Loucy (cell line): Measurements from ENCODE around the gene ACAT1.
"Not testable (repeated sequence)": the region's sequence is repeated elsewhere in the genome, so short reads cannot be mapped to it uniquely, and the experiment has no call there.

Experiments
- H2AFZ ChIP-seq: fragments of 200-600 bp; sonication (generic); 2 replicates; pipeline ENCODE4 v1.6.0; 2016; ENCODE audit warnings: antibody characterized with exemption, mild to moderate bottlenecking, low read length, moderate library complexity
- H3F3A ChIP-seq: fragments of 200-600 bp; 2 replicates; pipeline ENCODE4 v1.6.0; 2016; ENCODE audit warnings: antibody characterized with exemption, low read depth, mild to moderate bottlenecking
- H3K27me3 ChIP-seq: fragments of 200-600 bp; sonication (generic); 2 replicates; pipeline ENCODE4 v1.6.1; 2014; ENCODE audit warnings: low read length, mild to moderate bottlenecking; ENCODE audit not compliant: insufficient read depth, poor library complexity, severe bottlenecking
- H3K36me3 ChIP-seq: fragments of 200-600 bp; sonication (generic); 2 replicates; pipeline ENCODE4 v1.6.1; 2016; ENCODE audit warnings: low read length; ENCODE audit not compliant: insufficient read depth
- H3K4me1 ChIP-seq: fragments of 200-600 bp; sonication (generic); 2 replicates; pipeline ENCODE4 v1.5.1; 2014; ENCODE audit warnings: low read length, mild to moderate bottlenecking; ENCODE audit not compliant: insufficient read depth, poor library complexity, severe bottlenecking
- H3K4me2 ChIP-seq: fragments of 200-600 bp; sonication (generic); 2 replicates; pipeline ENCODE4 v1.6.0; 2014; ENCODE audit warnings: antibody characterized with exemption, low read length, low read depth, mild to moderate bottlenecking; ENCODE audit not compliant: poor library complexity, severe bottlenecking
- H3K4me3 ChIP-seq: fragments of 200-600 bp; sonication (generic); 2 replicates; pipeline ENCODE4 v1.5.1; 2014; ENCODE audit warnings: low read length, mild to moderate bottlenecking, mixed read lengths; ENCODE audit not compliant: poor library complexity, severe bottlenecking
- H3K79me2 ChIP-seq: fragments of 200-600 bp; sonication (generic); 2 replicates; pipeline ENCODE4 v1.6.1; 2014; ENCODE audit warnings: low read length; ENCODE audit not compliant: insufficient read depth
- H3K9ac ChIP-seq: fragments of 200-600 bp; sonication (generic); 2 replicates; pipeline ENCODE4 v1.6.0; 2014; ENCODE audit warnings: mild to moderate bottlenecking, low read depth, low read length, moderate library complexity; ENCODE audit not compliant: poor library complexity, severe bottlenecking
- H3K9me2 ChIP-seq: fragments of 200-600 bp; sonication (generic); replicated peaks from 2 replicates; pipeline ENCODE4 v1.6.1; 2016; ENCODE audit warnings: low read depth, low read length, mixed read lengths
- H3K9me3 ChIP-seq: fragments of 200-600 bp; sonication (generic); 2 replicates; pipeline ENCODE4 v1.6.1; 2014; ENCODE audit warnings: mild to moderate bottlenecking, antibody characterized with exemption, low read length, low read depth; ENCODE audit not compliant: insufficient read depth
- H4K20me1 ChIP-seq: fragments of 200-600 bp; sonication (generic); 2 replicates; pipeline ENCODE4 v1.6.0; 2014; ENCODE audit warnings: antibody characterized with exemption, low read length, mild to moderate bottlenecking; ENCODE audit not compliant: insufficient read depth, poor library complexity, severe bottlenecking
- EZH2phosphoT487 ChIP-seq: fragments of 200-600 bp; IDR thresholded peaks from 2 replicates; pipeline ENCODE4 v1.6.1; 2018; ENCODE audit warnings: antibody characterized with exemption, mild to moderate bottlenecking, moderate library complexity, borderline replicate concordance
- TF ChIP-seq, protein P1 (sequence below): fragments of 200-600 bp; sonication (generic); conservative IDR thresholded peaks from 2 replicates; pipeline ENCODE4 v1.5.1; 2014; ENCODE audit warnings: mild to moderate bottlenecking, antibody characterized with exemption, low read length

Gene ACAT1

DNA sequence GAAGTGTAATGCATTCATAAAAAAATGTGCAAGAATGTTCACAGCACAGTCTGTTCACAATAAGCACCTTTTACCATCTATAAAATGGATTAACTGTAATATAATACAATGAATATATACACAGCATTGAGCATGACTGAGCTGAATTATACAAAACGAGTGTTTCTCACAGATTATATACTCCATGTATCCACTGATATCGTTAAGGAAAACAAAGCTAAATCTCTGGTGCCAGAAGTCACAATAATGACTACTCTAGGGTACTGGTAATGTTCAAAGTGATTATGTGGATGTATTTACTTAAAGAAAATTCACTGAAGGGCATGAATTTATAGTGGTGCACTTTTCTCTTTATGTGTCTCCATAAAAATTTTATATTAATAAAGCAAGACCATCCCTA is 33.2 kb downstream of the ACAT1 start:
- Histone ChIP-seq H3K9me3 (no peaks in the 10 kb centered on the region), H3K9ac (no peak overlapping the region), H3K9me2 (no peaks in the 10 kb centered on the region), H3K79me2 (no peaks in the 10 kb centered on the region), H3K4me2 (no peak overlapping the region), H3K4me3 (no peak overlapping the region), H3K27me3 (no peaks in the 10 kb centered on the region), H4K20me1 (no peaks in the 10 kb centered on the region), H3K4me1 (no peaks in the 10 kb centered on the region), H3K36me3 (peaks cover 68% of the 10 kb centered on the region; the same call in 1 of the 2 replicates), H3F3A (no peaks in the 10 kb centered on the region), H2AFZ (no peak overlapping the region)
- TF ChIP-seq EZH2phosphoT487 = no peak
- TF ChIP-seq, protein P1, sequence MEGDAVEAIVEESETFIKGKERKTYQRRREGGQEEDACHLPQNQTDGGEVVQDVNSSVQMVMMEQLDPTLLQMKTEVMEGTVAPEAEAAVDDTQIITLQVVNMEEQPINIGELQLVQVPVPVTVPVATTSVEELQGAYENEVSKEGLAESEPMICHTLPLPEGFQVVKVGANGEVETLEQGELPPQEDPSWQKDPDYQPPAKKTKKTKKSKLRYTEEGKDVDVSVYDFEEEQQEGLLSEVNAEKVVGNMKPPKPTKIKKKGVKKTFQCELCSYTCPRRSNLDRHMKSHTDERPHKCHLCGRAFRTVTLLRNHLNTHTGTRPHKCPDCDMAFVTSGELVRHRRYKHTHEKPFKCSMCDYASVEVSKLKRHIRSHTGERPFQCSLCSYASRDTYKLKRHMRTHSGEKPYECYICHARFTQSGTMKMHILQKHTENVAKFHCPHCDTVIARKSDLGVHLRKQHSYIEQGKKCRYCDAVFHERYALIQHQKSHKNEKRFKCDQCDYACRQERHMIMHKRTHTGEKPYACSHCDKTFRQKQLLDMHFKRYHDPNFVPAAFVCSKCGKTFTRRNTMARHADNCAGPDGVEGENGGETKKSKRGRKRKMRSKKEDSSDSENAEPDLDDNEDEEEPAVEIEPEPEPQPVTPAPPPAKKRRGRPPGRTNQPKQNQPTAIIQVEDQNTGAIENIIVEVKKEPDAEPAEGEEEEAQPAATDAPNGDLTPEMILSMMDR = no peak

DNA sequence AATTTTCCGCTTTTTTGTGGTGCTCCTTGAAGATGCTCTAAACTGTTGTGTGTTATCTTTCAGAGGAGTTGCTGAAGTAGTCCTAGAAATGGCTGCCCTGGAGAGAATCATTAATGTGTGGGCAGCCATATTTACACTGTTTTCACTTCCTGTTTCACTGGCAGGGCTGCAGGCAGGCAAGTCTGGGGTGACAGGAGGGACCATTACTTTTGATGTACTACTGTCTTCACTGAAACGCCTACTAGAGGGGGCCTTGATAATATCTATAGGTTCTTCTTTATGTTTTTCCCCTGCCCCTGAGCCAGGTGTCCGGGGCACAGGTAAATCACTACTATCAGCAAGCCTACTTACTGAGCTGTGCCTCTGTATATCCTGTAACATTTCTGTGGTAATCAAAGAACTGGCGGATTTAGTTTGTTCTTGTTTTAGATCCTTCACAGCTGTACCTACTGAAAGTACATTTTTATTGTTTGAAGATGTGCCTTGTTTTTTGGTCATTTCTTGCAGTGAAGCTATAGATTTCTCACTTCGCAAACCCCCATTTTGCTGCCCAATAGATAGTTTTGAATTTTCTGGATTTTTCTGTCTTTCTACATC is 39.7 kb downstream of the ACAT1 start:
- Histone ChIP-seq H2AFZ (no peak overlapping the region), H3K9me3 (no peaks in the 10 kb centered on the region), H3K4me2 (no peak overlapping the region), H3K9me2 (no peaks in the 10 kb centered on the region), H3K4me1 (no peaks in the 10 kb centered on the region), H3K79me2 (no peaks in the 10 kb centered on the region), H3K9ac (no peak overlapping the region), H3K36me3 (peaks cover 80% of the 10 kb centered on the region), H3F3A (no peaks in the 10 kb centered on the region), H4K20me1 (no peaks in the 10 kb centered on the region), H3K27me3 (no peaks in the 10 kb centered on the region), H3K4me3 (no peak overlapping the region)
- no peak for TF ChIP-seq EZH2phosphoT487
- TF ChIP-seq, protein P1 = no peak

DNA sequence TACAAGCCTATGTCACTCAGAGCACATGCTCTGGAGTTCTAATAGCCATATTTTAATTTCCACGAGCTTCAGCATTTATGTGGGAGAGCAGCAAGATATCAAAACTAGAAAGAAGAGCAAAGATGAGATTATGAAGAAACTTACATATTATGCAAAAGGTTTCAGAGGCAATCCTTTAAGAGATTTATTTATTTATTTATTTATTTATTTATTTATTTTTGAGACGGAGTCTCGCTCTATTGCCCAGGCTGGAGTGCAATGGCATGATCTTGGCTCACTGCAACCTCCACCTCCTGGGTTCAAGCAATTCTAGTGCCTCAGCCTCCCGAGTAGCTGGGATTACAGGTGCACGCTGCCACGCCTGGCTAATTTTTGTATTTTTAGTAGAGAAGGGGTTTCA is 41.5 kb downstream of the ACAT1 start:
- H3K9me3 ChIP-seq, H3K27me3 ChIP-seq, H3K4me3 ChIP-seq, H2AFZ ChIP-seq, H3F3A ChIP-seq, H3K79me2 ChIP-seq, H3K9me2 ChIP-seq, H4K20me1 ChIP-seq, H3K9ac ChIP-seq, H3K4me1 ChIP-seq, H3K4me2 ChIP-seq: not testable (repeated sequence)
- peaks cover 81% of the 10 kb centered on the region for H3K36me3 ChIP-seq

DNA sequence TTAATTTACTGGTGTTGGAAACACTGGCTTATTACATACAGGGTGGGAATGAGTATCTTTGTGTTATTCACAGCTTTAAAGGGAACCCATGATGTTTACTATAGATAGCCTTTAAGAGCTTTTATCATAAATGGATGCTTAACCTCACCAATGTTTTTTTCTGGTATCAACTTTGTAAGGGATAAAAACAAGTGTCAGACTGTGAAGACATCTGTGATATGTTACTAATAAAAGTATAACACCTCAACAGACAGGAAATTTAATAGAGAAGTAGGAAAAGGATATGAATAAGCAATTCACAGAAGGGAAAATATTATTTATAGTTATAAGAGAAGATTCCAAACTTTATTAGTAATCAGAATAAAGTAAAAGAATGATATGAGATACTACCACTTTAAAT is 46.3 kb downstream of the ACAT1 start:
- Histone ChIP-seq H4K20me1 (no peaks in the 10 kb centered on the region), H3K9me2 (no peaks in the 10 kb centered on the region), H3K9me3 (no peaks in the 10 kb centered on the region), H3K4me1 (no peaks in the 10 kb centered on the region), H3K79me2 (no peaks in the 10 kb centered on the region), H3K4me2 (no peak overlapping the region), H3K36me3 (peaks cover 78% of the 10 kb centered on the region; the same call in 1 of the 2 replicates), H3F3A (no peaks in the 10 kb centered on the region), H3K4me3 (no peak overlapping the region), H2AFZ (no peak overlapping the region), H3K27me3 (no peaks in the 10 kb centered on the region), H3K9ac (no peak overlapping the region)
- TF ChIP-seq, protein P1 = no peak
- no peak for TF ChIP-seq EZH2phosphoT487
